RWPE1 (cell line): ENCODE measurements around the gene BANP.

Source experiments
- CTCF ChIA-PET: fragments of 350-600 bp; sonication (Branson Sonifier 250); formaldehyde crosslinking; extraction: SDS; loops from one replicate; lab custom pipeline; 2021; lab: Yijun Ruan, JAX
- POLR2A ChIA-PET: fragments of 400-600 bp; formaldehyde crosslinking; extraction: SDS; loops from one replicate; lab custom pipeline; 2020; ENCODE audit warnings: antibody characterized with exemption; ENCODE audit not compliant: low non-redundant PET; lab: Yijun Ruan, JAX
- DNase-seq: peaks from one replicate; pipeline ENCODE4 v3.0.0; 2012; ENCODE audit warnings: low spot score
- H3K27ac ChIP-seq: fragments of 450-650 bp; 2 replicates; pipeline ENCODE4 v1.5.1; 2017
- CTCF ChIP-seq: fragments of 450-650 bp; conservative IDR thresholded peaks from 2 replicates; pipeline ENCODE4 v1.5.1; 2017; ENCODE audit warnings: low read depth, mild to moderate bottlenecking

The BANP gene

GRCh38 chr16:87922250-87922871 lies 28.9 kb upstream of the BANP start:
- DNase-seq: no peak
- POLR2A ChIA-PET: interaction anchor here (0.6 kb wide), 1 partner anchor 15 kb away, joined by 3 read pairs; no protein-coding TSS in a partner anchor
- H3K27ac ChIP-seq: no peak overlapping the region
- no peak for TF ChIP-seq CTCF
- CTCF ChIA-PET: interaction anchor here (0.6 kb wide), 1 partner anchor 10 kb away, joined by 3 read pairs; no protein-coding TSS in a partner anchor

GRCh38 chr16:87924041-87924810 lies 27.0 kb upstream of the BANP start:
- no peak overlapping the region for H3K27ac ChIP-seq
- DNase-seq: no peak
- ChIA-PET POLR2A (no interaction called here), CTCF (interaction anchor here (1.1 kb wide), 1 partner anchor 42 kb away, joined by 4 read pairs; no protein-coding TSS in a partner anchor)
- TF ChIP-seq CTCF: no peak

- H3K27ac ChIP-seq: no peak overlapping the region
- ChIA-PET CTCF (interaction anchor here (1.1 to 1.4 kb wide), 2 partner anchors 15 to 41 kb away, joined by 3 to 4 read pairs; no protein-coding TSS in a partner anchor), POLR2A (no interaction called here)
- no peak for TF ChIP-seq CTCF
- no peak for DNase-seq
These were observed 26.2 kb upstream of the BANP start for GRCh38 chr16:87924811-87925670.

GRCh38 chr16:87926246-87927194 lies 24.7 kb upstream of the BANP start:
- H3K27ac ChIP-seq: no peak overlapping the region
- CTCF ChIA-PET: interaction anchor here (0.6 kb wide), 1 partner anchor 45 kb away, joined by 3 read pairs; no protein-coding TSS in a partner anchor
- no peak for DNase-seq
- no peak for TF ChIP-seq CTCF
- POLR2A ChIA-PET: no interaction called here

GRCh38 chr16:87927195-87927562 lies 24.1 kb upstream of the BANP start:
- CTCF ChIA-PET: no interaction called here
- no peak for TF ChIP-seq CTCF
- H3K27ac ChIP-seq: no peak overlapping the region
- POLR2A ChIA-PET: no interaction called here
- DNase-seq: no peak
